ENCODE data around the gene RAD54L.
"Not testable (repeated sequence)": the region's sequence is repeated elsewhere in the genome, so short reads cannot be mapped to it uniquely, and the experiment has no call there.

RAD54L gene

GRCh38 chr1:46220808-46221207, 26.8 kb upstream of the RAD54L start:
- DNase-seq (ENCODE audit: low read depth in 1 of 2, low spot score in 1 of 2) = no peak
- Histone ChIP-seq H3K27ac (replicated peaks) (no peak overlapping the region), H3K27me3 (ENCODE audit: insufficient read depth, poor library complexity, severe bottlenecking) (peaks cover 2% of the 10 kb centered on the region), H3K4me3 (replicated peaks; ENCODE audit: insufficient read depth, low read length) (no peak overlapping the region)
- TF ChIP-seq GABPA (IDR thresholded peaks at IDR 0.05; ENCODE audit: low read depth) = no peak
- TF ChIP-seq SPI1 (IDR thresholded peaks at IDR 0.05; ENCODE audit: borderline replicate concordance, low read depth) = no peak
- no peak for TF ChIP-seq POLR2AphosphoS5 (IDR thresholded peaks at IDR 0.05; ENCODE audit: low read depth)
- TF ChIP-seq, protein P1, sequence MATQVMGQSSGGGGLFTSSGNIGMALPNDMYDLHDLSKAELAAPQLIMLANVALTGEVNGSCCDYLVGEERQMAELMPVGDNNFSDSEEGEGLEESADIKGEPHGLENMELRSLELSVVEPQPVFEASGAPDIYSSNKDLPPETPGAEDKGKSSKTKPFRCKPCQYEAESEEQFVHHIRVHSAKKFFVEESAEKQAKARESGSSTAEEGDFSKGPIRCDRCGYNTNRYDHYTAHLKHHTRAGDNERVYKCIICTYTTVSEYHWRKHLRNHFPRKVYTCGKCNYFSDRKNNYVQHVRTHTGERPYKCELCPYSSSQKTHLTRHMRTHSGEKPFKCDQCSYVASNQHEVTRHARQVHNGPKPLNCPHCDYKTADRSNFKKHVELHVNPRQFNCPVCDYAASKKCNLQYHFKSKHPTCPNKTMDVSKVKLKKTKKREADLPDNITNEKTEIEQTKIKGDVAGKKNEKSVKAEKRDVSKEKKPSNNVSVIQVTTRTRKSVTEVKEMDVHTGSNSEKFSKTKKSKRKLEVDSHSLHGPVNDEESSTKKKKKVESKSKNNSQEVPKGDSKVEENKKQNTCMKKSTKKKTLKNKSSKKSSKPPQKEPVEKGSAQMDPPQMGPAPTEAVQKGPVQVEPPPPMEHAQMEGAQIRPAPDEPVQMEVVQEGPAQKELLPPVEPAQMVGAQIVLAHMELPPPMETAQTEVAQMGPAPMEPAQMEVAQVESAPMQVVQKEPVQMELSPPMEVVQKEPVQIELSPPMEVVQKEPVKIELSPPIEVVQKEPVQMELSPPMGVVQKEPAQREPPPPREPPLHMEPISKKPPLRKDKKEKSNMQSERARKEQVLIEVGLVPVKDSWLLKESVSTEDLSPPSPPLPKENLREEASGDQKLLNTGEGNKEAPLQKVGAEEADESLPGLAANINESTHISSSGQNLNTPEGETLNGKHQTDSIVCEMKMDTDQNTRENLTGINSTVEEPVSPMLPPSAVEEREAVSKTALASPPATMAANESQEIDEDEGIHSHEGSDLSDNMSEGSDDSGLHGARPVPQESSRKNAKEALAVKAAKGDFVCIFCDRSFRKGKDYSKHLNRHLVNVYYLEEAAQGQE (IDR thresholded peaks at IDR 0.05; ENCODE audit: insufficient replicate concordance, low read depth) = no peak
- TF ChIP-seq, protein P2, sequence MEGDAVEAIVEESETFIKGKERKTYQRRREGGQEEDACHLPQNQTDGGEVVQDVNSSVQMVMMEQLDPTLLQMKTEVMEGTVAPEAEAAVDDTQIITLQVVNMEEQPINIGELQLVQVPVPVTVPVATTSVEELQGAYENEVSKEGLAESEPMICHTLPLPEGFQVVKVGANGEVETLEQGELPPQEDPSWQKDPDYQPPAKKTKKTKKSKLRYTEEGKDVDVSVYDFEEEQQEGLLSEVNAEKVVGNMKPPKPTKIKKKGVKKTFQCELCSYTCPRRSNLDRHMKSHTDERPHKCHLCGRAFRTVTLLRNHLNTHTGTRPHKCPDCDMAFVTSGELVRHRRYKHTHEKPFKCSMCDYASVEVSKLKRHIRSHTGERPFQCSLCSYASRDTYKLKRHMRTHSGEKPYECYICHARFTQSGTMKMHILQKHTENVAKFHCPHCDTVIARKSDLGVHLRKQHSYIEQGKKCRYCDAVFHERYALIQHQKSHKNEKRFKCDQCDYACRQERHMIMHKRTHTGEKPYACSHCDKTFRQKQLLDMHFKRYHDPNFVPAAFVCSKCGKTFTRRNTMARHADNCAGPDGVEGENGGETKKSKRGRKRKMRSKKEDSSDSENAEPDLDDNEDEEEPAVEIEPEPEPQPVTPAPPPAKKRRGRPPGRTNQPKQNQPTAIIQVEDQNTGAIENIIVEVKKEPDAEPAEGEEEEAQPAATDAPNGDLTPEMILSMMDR (IDR thresholded peaks at IDR 0.05; ENCODE audit: insufficient read depth, low read length) = no peak

DNA sequence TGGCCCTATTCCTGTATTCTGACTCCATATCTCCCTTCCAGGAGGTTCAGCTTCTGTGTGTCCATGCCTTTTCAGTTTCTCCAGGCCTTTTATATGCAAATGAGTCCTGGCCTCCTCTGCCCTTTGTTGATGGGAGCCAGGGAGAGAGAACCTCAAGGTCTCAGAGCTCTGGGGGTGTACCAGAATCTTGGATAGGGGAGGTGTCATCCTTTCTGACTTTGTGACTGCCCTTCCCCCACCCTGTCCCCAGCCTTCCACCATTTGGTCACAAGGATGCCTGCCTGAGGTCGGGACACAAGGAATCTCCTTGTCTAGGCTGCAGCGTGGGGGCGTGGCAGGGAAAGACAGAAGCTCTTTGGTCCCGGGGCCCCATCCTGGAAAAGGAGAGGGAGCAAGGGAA, 25.8 kb upstream of the RAD54L start:
- H3K4me3 ChIP-seq (replicated peaks; ENCODE audit: insufficient read depth, low read length) = no peak overlapping the region
- no peak for DNase-seq (ENCODE audit: low read depth in 1 of 2, low spot score in 1 of 2)
- TF ChIP-seq SPI1 (IDR thresholded peaks at IDR 0.05; ENCODE audit: borderline replicate concordance, low read depth) = no peak
- TF ChIP-seq, protein P2 (IDR thresholded peaks at IDR 0.05; ENCODE audit: insufficient read depth, low read length) = no peak
- TF ChIP-seq, protein P1 (IDR thresholded peaks at IDR 0.05; ENCODE audit: insufficient replicate concordance, low read depth) = no peak
- no peak for TF ChIP-seq GABPA (IDR thresholded peaks at IDR 0.05; ENCODE audit: low read depth)
- no peak for TF ChIP-seq POLR2AphosphoS5 (IDR thresholded peaks at IDR 0.05; ENCODE audit: low read depth)

GRCh38 chr1:46223055-46223454, 24.5 kb upstream of the RAD54L start:
- H3K27me3 ChIP-seq (ENCODE audit: insufficient read depth, poor library complexity, severe bottlenecking); H3K4me3 ChIP-seq (replicated peaks; ENCODE audit: insufficient read depth, low read length); DNase-seq (ENCODE audit: low read depth in 1 of 2, low spot score in 1 of 2); H3K27ac ChIP-seq (replicated peaks): not testable (repeated sequence)

More for the DNA sequence above, 25.8 kb upstream of the RAD54L start:
- H3K27me3 ChIP-seq (ENCODE audit: insufficient read depth, poor library complexity, severe bottlenecking) = peaks cover 2% of the 10 kb centered on the region
- H3K27ac ChIP-seq (replicated peaks) = no peak overlapping the region

- no peak overlapping the region for H3K27ac ChIP-seq (replicated peaks)
- no peak overlapping the region for H3K4me3 ChIP-seq (replicated peaks; ENCODE audit: insufficient read depth, low read length)
- TF ChIP-seq GABPA (IDR thresholded peaks at IDR 0.05; ENCODE audit: low read depth) (no peak), SPI1 (IDR thresholded peaks at IDR 0.05; ENCODE audit: borderline replicate concordance, low read depth) (no peak), POLR2AphosphoS5 (IDR thresholded peaks at IDR 0.05; ENCODE audit: low read depth) (no peak)
- TF ChIP-seq, protein P1 (IDR thresholded peaks at IDR 0.05; ENCODE audit: insufficient replicate concordance, low read depth) = no peak
- TF ChIP-seq, protein P2 (IDR thresholded peaks at IDR 0.05; ENCODE audit: insufficient read depth, low read length) = peak; percentile 97
- no peaks in the 10 kb centered on the region for H3K27me3 ChIP-seq (ENCODE audit: insufficient read depth, poor library complexity, severe bottlenecking)
- peak; percentile 48 to 71 for DNase-seq (ENCODE audit: low read depth in 1 of 2, low spot score in 1 of 2)
Observed at GRCh38 chr1:46223472-46223943, 24.1 kb upstream of the RAD54L start.
